ENCODE results near the gene ADAM8.

DNA sequence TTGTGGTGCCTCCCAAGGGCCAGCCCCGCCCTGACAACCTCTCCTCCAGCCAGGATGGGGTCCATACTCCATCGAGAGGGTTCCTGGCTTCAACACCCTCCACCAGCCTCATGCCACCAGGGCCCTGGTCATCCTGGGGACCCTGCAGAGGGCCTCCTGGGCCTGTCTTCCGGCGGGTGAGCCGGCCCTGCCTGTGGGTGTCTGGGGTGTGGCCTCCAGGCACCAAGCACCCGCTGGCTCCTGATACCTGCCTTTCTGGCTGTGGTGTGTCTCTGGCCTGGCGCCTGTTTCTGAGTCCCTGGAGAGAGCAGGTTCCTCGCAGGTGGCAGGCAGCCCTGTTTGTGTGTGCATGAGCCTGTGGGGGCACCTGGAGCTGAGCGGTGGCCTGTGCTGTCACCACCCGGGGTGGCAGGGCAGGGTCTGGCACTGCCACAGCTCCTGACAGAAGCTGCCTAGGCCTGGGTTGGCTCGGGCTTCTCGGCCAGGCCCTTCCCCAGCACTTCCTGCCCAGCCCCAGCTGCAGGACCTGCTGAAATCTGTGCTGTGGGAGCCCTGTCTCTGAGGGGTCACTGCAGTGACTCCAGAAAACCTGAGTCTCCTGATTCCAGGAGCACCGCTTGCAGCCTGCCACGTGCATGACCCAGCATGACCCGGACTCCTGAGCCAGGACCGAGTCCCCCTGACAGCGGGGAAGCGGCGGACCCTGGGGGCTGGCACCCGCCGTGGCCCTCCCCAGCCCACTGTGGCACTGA, 18.4 kb downstream of the ADAM8 start:
- TF ChIP-seq, protein P1, sequence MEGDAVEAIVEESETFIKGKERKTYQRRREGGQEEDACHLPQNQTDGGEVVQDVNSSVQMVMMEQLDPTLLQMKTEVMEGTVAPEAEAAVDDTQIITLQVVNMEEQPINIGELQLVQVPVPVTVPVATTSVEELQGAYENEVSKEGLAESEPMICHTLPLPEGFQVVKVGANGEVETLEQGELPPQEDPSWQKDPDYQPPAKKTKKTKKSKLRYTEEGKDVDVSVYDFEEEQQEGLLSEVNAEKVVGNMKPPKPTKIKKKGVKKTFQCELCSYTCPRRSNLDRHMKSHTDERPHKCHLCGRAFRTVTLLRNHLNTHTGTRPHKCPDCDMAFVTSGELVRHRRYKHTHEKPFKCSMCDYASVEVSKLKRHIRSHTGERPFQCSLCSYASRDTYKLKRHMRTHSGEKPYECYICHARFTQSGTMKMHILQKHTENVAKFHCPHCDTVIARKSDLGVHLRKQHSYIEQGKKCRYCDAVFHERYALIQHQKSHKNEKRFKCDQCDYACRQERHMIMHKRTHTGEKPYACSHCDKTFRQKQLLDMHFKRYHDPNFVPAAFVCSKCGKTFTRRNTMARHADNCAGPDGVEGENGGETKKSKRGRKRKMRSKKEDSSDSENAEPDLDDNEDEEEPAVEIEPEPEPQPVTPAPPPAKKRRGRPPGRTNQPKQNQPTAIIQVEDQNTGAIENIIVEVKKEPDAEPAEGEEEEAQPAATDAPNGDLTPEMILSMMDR (optimal IDR thresholded peaks at IDR 0.05 in 1 of 3, IDR thresholded peaks at IDR 0.05 in 1 of 3, conservative IDR thresholded peaks at IDR 0.05 in 1 of 3; ENCODE audit: extremely low read depth in 1 of 3, insufficient read depth in 2 of 3, low read length in 3 of 3) = no peak
- no peak for TF ChIP-seq EZH2 (IDR thresholded peaks at IDR 0.05; ENCODE audit: low read length)

Measured in keratinocyte (primary cell).